ENCODE results near the gene USHBP1.

Gene USHBP1

GRCh38 chr19:17303167-17303939 is 38.8 kb upstream of the USHBP1 start, which contains the start of gene ABHD8:
ABHD8 (minus strand) TSS chr19:17303425; CDS start chr19:17301616, 1,809 bp downstream.
- peak; percentile 79 for TF ChIP-seq CTCF (conservative IDR thresholded peaks at IDR 0.05)
- peak within 1 kb of the TSS; percentile 78; the same call in 1 of the 2 replicates for H3K27ac ChIP-seq

- peak overlapping the region; percentile 78; the same call in 1 of the 2 replicates for H3K27ac ChIP-seq
- TF ChIP-seq CTCF (conservative IDR thresholded peaks at IDR 0.05) = no peak
Observed at GRCh38 chr19:17302391-17303166, 38.0 kb upstream of the USHBP1 start.

- no peak overlapping the region for H3K27ac ChIP-seq
- no peak for TF ChIP-seq CTCF (conservative IDR thresholded peaks at IDR 0.05)
Observed at GRCh38 chr19:17300992-17301619, 36.6 kb upstream of the USHBP1 start.

- 0 out of 2 replicates have a peak overlapping the region, but pooled peaks have one; percentile 5 for H3K27ac ChIP-seq
Observed at GRCh38 chr19:17296976-17297375, 32.4 kb upstream of the USHBP1 start.

GRCh38 chr19:17296273-17296672 is 31.7 kb upstream of the USHBP1 start:
- peak; percentile 32; the same call in 1 of the 2 replicates for TF ChIP-seq CTCF (conservative IDR thresholded peaks at IDR 0.05)
- H3K27ac ChIP-seq = 0 out of 2 replicates have a peak overlapping the region, but pooled peaks have one; percentile 5

More at GRCh38 chr19:17296976-17297375, 32.4 kb upstream of the USHBP1 start:
- TF ChIP-seq CTCF (conservative IDR thresholded peaks at IDR 0.05) = no peak

- 0 out of 2 replicates have a peak overlapping the region, but pooled peaks have one; percentile 5 for H3K27ac ChIP-seq
Observed at GRCh38 chr19:17295551-17295950, 31.0 kb upstream of the USHBP1 start.

- TF ChIP-seq CTCF (conservative IDR thresholded peaks at IDR 0.05) = no peak
- H3K27ac ChIP-seq = peak overlapping the region; percentile 79; the same call in 1 of the 2 replicates
Observed at GRCh38 chr19:17294051-17294891, 29.7 kb upstream of the USHBP1 start.
